Measurements from ENCODE around the gene HADH.

The HADH gene

DNA sequence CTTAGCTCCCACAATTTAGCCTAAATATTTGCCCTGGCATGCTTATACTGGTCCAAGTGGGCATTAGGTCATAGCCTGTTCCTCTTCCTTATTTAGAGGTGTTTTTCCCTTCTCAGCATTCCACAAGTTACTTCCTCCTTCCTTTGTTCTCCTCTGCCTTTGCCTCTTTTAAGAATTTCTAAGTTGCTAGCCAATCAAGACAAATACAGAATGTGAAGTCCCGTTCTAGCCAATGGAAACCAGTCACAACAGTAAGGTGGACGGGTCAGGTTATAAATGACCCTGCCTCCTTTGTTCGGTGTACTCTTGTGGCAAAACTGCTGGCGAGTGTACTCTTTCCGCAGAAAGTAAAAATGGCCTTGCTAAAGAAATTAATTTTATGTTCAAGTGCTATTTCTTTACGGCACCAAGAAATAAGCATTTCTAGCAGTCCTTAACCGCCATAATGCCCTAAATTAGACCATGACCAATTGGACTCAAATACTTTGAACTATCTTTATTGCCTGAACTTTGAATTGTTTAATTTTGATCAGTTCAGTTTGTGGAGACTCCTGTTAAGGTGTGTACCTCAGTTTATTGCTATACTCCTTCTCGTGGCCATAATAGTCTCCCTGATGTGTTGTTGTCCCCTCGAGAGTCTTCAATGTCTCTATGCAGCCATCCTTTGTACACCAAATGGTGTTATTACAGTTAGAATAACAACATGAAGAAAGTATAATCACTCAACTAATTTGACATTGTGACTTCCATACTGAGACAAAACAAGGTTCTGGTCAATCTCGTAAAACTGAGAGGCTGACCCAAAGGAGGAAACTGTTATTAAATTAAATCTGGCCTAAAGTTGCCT, 1.6 kb upstream of the HADH start:
- H3K4me3 ChIP-seq (ENCODE audit: control insufficient read depth, low read depth, low read length) = no peak overlapping the region
- no peak for DNase-seq (ENCODE audit: low read depth)
- TF ChIP-seq, protein P1, sequence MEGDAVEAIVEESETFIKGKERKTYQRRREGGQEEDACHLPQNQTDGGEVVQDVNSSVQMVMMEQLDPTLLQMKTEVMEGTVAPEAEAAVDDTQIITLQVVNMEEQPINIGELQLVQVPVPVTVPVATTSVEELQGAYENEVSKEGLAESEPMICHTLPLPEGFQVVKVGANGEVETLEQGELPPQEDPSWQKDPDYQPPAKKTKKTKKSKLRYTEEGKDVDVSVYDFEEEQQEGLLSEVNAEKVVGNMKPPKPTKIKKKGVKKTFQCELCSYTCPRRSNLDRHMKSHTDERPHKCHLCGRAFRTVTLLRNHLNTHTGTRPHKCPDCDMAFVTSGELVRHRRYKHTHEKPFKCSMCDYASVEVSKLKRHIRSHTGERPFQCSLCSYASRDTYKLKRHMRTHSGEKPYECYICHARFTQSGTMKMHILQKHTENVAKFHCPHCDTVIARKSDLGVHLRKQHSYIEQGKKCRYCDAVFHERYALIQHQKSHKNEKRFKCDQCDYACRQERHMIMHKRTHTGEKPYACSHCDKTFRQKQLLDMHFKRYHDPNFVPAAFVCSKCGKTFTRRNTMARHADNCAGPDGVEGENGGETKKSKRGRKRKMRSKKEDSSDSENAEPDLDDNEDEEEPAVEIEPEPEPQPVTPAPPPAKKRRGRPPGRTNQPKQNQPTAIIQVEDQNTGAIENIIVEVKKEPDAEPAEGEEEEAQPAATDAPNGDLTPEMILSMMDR (IDR thresholded peaks at IDR 0.05; ENCODE audit: control insufficient read depth, insufficient read depth, low read depth, low read length, missing control alignments) = no peak

DNA sequence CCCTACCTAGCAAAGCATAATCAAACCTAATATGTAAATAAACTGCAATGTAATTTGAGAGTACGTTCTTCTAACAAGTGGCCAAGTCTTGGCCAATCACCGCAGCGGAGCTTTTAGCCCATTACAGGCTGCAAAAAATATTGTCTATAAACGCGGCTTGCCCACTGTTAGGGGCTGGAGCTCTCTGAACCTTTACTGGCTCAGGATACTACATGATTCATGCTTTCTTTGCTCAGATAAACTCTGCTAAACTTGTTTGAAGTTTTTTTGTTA, 990 bp upstream of the HADH start:
- no peak overlapping the region for H3K4me3 ChIP-seq (ENCODE audit: control insufficient read depth, low read depth, low read length)
- TF ChIP-seq, protein P1 (IDR thresholded peaks at IDR 0.05; ENCODE audit: control insufficient read depth, insufficient read depth, low read depth, low read length, missing control alignments) = no peak
- no peak for DNase-seq (ENCODE audit: low read depth)

DNA sequence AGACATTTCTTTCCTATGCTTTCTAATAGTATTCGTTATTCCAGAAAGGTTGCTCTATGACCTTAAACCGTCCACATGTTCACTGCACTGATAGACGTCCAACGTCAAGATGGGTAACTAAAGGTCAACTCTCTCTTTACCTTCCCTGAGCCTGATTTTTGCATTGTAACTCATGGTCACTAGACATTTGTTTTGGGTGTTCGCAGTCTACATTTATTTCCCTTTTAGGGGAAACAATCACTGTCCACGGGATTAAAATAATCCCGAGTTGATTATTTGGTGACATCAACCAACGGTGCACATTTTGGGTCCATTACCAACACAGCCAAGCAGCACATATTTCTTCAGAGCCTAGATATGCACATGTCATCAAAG, 540 bp upstream of the HADH start:
- TF ChIP-seq, protein P1 (IDR thresholded peaks at IDR 0.05; ENCODE audit: control insufficient read depth, insufficient read depth, low read depth, low read length, missing control alignments) = no peak

GRCh38 chr4:107991945-107992630, 2.4 kb downstream of the HADH start:
- TF ChIP-seq, protein P1 (IDR thresholded peaks at IDR 0.05; ENCODE audit: control insufficient read depth, insufficient read depth, low read depth, low read length, missing control alignments) = no peak
- DNase-seq (ENCODE audit: low read depth) = peak; percentile 38
- H3K4me3 ChIP-seq (ENCODE audit: control insufficient read depth, low read depth, low read length) = no peak overlapping the region

More for the DNA sequence above, 540 bp upstream of the HADH start:
- no peak for DNase-seq (ENCODE audit: low read depth)
- peak overlapping the region; percentile 50 for H3K4me3 ChIP-seq (ENCODE audit: control insufficient read depth, low read depth, low read length)

- DNase-seq (ENCODE audit: low read depth) = no peak
- no peak overlapping the region for H3K4me3 ChIP-seq (ENCODE audit: control insufficient read depth, low read depth, low read length)
- TF ChIP-seq, protein P1 (IDR thresholded peaks at IDR 0.05; ENCODE audit: control insufficient read depth, insufficient read depth, low read depth, low read length, missing control alignments) = no peak
Observed at GRCh38 chr4:107993969-107994368, 4.3 kb downstream of the HADH start.

- TF ChIP-seq, protein P1 (IDR thresholded peaks at IDR 0.05; ENCODE audit: control insufficient read depth, insufficient read depth, low read depth, low read length, missing control alignments) = no peak
- DNase-seq (ENCODE audit: low read depth) = no peak
- no peak overlapping the region for H3K4me3 ChIP-seq (ENCODE audit: control insufficient read depth, low read depth, low read length)
Observed at GRCh38 chr4:107994894-107995293, 5.2 kb downstream of the HADH start.

Data from AG09309 (cell line).